ENCODE results near the gene NFIB.

NFIB gene

GRCh38 chr9:14057368-14058324 is 256.3 kb downstream of the NFIB start:
- no peak for DNase-seq

- DNase-seq = no peak
Measured at GRCh38 chr9:14056316-14056861, 257.6 kb downstream of the NFIB start.

- DNase-seq = no peak
Measured at GRCh38 chr9:14054096-14054495, 259.8 kb downstream of the NFIB start.

GRCh38 chr9:14052359-14052758 is 261.6 kb downstream of the NFIB start:
- DNase-seq = no peak

- DNase-seq = no peak
Measured at GRCh38 chr9:14051419-14051818, 262.5 kb downstream of the NFIB start.

GRCh38 chr9:14043483-14043882 is 270.5 kb downstream of the NFIB start:
- no peak for DNase-seq

- no peak for DNase-seq
Measured at GRCh38 chr9:14037331-14037730, 276.6 kb downstream of the NFIB start.

- DNase-seq = no peak
Measured at GRCh38 chr9:14033067-14033466, 280.9 kb downstream of the NFIB start.

Measured in CD4-positive, alpha-beta T cell treated with Interleukin-15 for 1 hour (primary cell).